Measurements from ENCODE around the gene SPOP.
"Not testable (repeated sequence)": the region's sequence is repeated elsewhere in the genome, so short reads cannot be mapped to it uniquely, and the experiment has no call there.

Gene SPOP

GRCh38 chr17:49646391-49647255 lies 31.3 kb downstream of the SPOP start:
- no peak for DNase-seq

- DNase-seq, result not testable (repeated sequence)
Observed at GRCh38 chr17:49646056-49646390, 31.9 kb downstream of the SPOP start.

- no peak for DNase-seq
Observed at GRCh38 chr17:49645654-49646053, 32.2 kb downstream of the SPOP start.

GRCh38 chr17:49640556-49640955 lies 37.3 kb downstream of the SPOP start:
- DNase-seq, result no peak

GRCh38 chr17:49638818-49639217 lies 39.1 kb downstream of the SPOP start:
- no peak for DNase-seq

- DNase-seq, result no peak
Observed at GRCh38 chr17:49637739-49638138, 40.2 kb downstream of the SPOP start.

GRCh38 chr17:49637050-49637449 lies 40.8 kb downstream of the SPOP start:
- no peak for DNase-seq

- no peak for DNase-seq
Observed at GRCh38 chr17:49635121-49635520, 42.8 kb downstream of the SPOP start.

GRCh38 chr17:49634485-49634860 lies 43.4 kb downstream of the SPOP start:
- no peak for DNase-seq

- DNase-seq, result no peak
Observed at GRCh38 chr17:49633762-49634484, 44.0 kb downstream of the SPOP start.

- no peak for DNase-seq
Observed at GRCh38 chr17:49633250-49633649, 44.6 kb downstream of the SPOP start.

- no peak for DNase-seq
Observed at GRCh38 chr17:49632201-49632600, 45.7 kb downstream of the SPOP start.

GRCh38 chr17:49631496-49631895 lies 46.4 kb downstream of the SPOP start:
- DNase-seq, result no peak

GRCh38 chr17:49630113-49630900 lies 47.6 kb downstream of the SPOP start:
- DNase-seq, result no peak

GRCh38 chr17:49629447-49629846 lies 48.5 kb downstream of the SPOP start:
- DNase-seq, result no peak

- DNase-seq, result no peak
Observed at GRCh38 chr17:49624896-49625295, 53.0 kb downstream of the SPOP start.

GRCh38 chr17:49621946-49622529 lies 55.9 kb downstream of the SPOP start:
- no peak for DNase-seq

- no peak for DNase-seq
Observed at GRCh38 chr17:49621420-49621819, 56.5 kb downstream of the SPOP start.

- DNase-seq, result no peak
Observed at GRCh38 chr17:49618028-49618611, 59.8 kb downstream of the SPOP start.

- no peak for DNase-seq
Observed at GRCh38 chr17:49616601-49617131, 61.2 kb downstream of the SPOP start.

GRCh38 chr17:49616086-49616485 lies 61.8 kb downstream of the SPOP start:
- no peak for DNase-seq

GRCh38 chr17:49613182-49613800 lies 64.6 kb downstream of the SPOP start:
- no peak for DNase-seq

Data from effector CD4-positive, alpha-beta T cell (primary cell).